H1 (cell line): ENCODE results near the gene FAF2.

Source experiments
- GTF2F1 ChIP-seq: IDR thresholded peaks from 2 replicates; pipeline ENCODE4 v1.6.1; 2012; ENCODE audit warnings: low read depth, low read length, improper control_type of control experiment, borderline replicate concordance
- KDM1A ChIP-seq: fragments of 200-600, 300-600 bp; sonication (generic); IDR thresholded peaks from 2 replicates; pipeline ENCODE4 v1.7.1; 2016; ENCODE audit warnings: mild to moderate bottlenecking, low read length, borderline replicate concordance
- POLR2AphosphoS5 ChIP-seq: IDR thresholded peaks from 2 replicates; pipeline ENCODE4 v1.6.1; 2011; ENCODE audit warnings: low read depth, low read length
- RAD21 ChIP-seq, 2 experiments: IDR thresholded peaks in 1 of 2; conservative IDR thresholded peaks in 1 of 2; 2 replicates each; pipeline ENCODE4 v1.6.1; 2011; ENCODE audit warnings: low read depth in 2 of 2, low read length in 2 of 2, improper control_type of control experiment in 1 of 2, inconsistent platforms in 1 of 2, mild to moderate bottlenecking in 1 of 2, moderate library complexity in 1 of 2
- SIN3A ChIP-seq, 2 experiments: IDR thresholded peaks in 1 of 2; conservative IDR thresholded peaks in 1 of 2; 2 replicates each; pipeline ENCODE4 v1.6.1; 2011 to 2012; ENCODE audit warnings: low read length in 2 of 2, improper control_type of control experiment in 1 of 2, low read depth in 1 of 2, mild to moderate bottlenecking in 1 of 2
- ZNF274 ChIP-seq: IDR thresholded peaks from 2 replicates; pipeline ENCODE4 v1.7.0; 2012; ENCODE audit warnings: low read length, borderline replicate concordance; ENCODE audit errors: extremely low read depth
- TF ChIP-seq, protein P1 (sequence below), 3 experiments: IDR thresholded peaks; 1 replicate in 2 of 3; 2 replicates in 1 of 3; pipeline versions ENCODE4 v1.5.1 to v1.6.1; 2011; ENCODE audit warnings: low read length in 3 of 3, mild to moderate bottlenecking in 3 of 3, inconsistent platforms in 2 of 3, low read depth in 1 of 3, moderate library complexity in 1 of 3; ENCODE audit not compliant: insufficient read depth in 1 of 3; ENCODE audit errors: control extremely low read depth in 1 of 3

DNA sequence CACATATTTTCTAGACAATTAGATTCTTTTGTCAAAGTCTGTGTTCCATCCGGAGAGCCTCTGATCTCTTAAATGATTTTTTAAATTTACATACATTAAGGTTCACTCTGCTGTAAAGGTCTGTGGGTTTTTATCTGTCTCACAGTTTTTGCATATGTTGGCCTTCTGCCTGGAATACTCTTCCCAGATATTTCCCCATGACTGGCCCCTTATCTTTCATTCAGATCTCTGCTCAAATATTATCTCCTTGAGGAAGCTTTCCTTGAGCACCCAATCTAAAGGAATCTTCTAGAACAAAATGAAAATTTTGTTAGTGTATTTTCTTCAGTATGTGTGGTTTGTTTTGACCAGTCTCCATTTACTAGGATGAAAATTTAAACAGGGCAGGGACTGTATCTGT lies 26.3 kb downstream of the FAF2 start:
- TF ChIP-seq, protein P1, sequence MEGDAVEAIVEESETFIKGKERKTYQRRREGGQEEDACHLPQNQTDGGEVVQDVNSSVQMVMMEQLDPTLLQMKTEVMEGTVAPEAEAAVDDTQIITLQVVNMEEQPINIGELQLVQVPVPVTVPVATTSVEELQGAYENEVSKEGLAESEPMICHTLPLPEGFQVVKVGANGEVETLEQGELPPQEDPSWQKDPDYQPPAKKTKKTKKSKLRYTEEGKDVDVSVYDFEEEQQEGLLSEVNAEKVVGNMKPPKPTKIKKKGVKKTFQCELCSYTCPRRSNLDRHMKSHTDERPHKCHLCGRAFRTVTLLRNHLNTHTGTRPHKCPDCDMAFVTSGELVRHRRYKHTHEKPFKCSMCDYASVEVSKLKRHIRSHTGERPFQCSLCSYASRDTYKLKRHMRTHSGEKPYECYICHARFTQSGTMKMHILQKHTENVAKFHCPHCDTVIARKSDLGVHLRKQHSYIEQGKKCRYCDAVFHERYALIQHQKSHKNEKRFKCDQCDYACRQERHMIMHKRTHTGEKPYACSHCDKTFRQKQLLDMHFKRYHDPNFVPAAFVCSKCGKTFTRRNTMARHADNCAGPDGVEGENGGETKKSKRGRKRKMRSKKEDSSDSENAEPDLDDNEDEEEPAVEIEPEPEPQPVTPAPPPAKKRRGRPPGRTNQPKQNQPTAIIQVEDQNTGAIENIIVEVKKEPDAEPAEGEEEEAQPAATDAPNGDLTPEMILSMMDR (IDR thresholded peaks at IDR 0.05; ENCODE audit: control extremely low read depth in 1 of 3, insufficient read depth in 1 of 3, low read depth in 1 of 3, low read length in 3 of 3) = no peak
- TF ChIP-seq SIN3A (conservative IDR thresholded peaks at IDR 0.05 in 1 of 2, IDR thresholded peaks at IDR 0.05 in 1 of 2; ENCODE audit: low read depth in 1 of 2, low read length in 2 of 2) (no peak), POLR2AphosphoS5 (no peak), GTF2F1 (no peak), ZNF274 (no peak), RAD21 (IDR thresholded peaks at IDR 0.05 in 1 of 2, conservative IDR thresholded peaks at IDR 0.05 in 1 of 2; ENCODE audit: low read depth in 2 of 2, low read length in 2 of 2) (no peak), KDM1A (no peak)
